ENCODE results near the gene SPINK8.
"Not testable (repeated sequence)": the region's sequence is repeated elsewhere in the genome, so short reads cannot be mapped to it uniquely, and the experiment has no call there.

SPINK8 gene

GRCh38 chr3:48334605-48335004, 1.1 kb upstream of the SPINK8 start:
- H3K27ac Mint-ChIP-seq = no peak overlapping the region
- H3K9me3 Mint-ChIP-seq = no peaks in the 10 kb centered on the region
- H3K36me3 Mint-ChIP-seq (ENCODE audit: low read depth) = no peaks in the 10 kb centered on the region
- TF ChIP-seq CTCF (IDR thresholded peaks at IDR 0.05; ENCODE audit: unreplicated experiment in 3 of 3) = no peak
- no peaks in the 10 kb centered on the region for H3K4me1 Mint-ChIP-seq
- peaks cover 4% of the 10 kb centered on the region for H3K27me3 Mint-ChIP-seq (ENCODE audit: low read depth)
- no peak overlapping the region for H3K4me3 Mint-ChIP-seq

- H3K27me3 Mint-ChIP-seq (ENCODE audit: low read depth) = not testable (repeated sequence)
Measured at GRCh38 chr3:48331706-48332435, 1.6 kb downstream of the SPINK8 start.

GRCh38 chr3:48320996-48321395, 12.5 kb downstream of the SPINK8 start:
- H3K36me3 Mint-ChIP-seq (ENCODE audit: low read depth) = no peaks in the 10 kb centered on the region
- H3K4me3 Mint-ChIP-seq = no peak overlapping the region
- peaks cover 17% of the 10 kb centered on the region for H3K9me3 Mint-ChIP-seq
- H3K27me3 Mint-ChIP-seq (ENCODE audit: low read depth) = peaks cover 11% of the 10 kb centered on the region
- no peaks in the 10 kb centered on the region for H3K4me1 Mint-ChIP-seq
- no peak overlapping the region for H3K27ac Mint-ChIP-seq
- no peak for TF ChIP-seq CTCF (IDR thresholded peaks at IDR 0.05; ENCODE audit: unreplicated experiment in 3 of 3)

More at GRCh38 chr3:48331706-48332435, 1.6 kb downstream of the SPINK8 start:
- not testable (repeated sequence) for H3K4me1 Mint-ChIP-seq; H3K9me3 Mint-ChIP-seq; H3K27ac Mint-ChIP-seq; H3K4me3 Mint-ChIP-seq; H3K36me3 Mint-ChIP-seq (ENCODE audit: low read depth)

- Mint-ChIP-seq H3K36me3 (ENCODE audit: low read depth) (no peaks in the 10 kb centered on the region), H3K4me1 (no peaks in the 10 kb centered on the region), H3K27ac (no peak overlapping the region), H3K9me3 (peaks cover 26% of the 10 kb centered on the region), H3K4me3 (no peak overlapping the region), H3K27me3 (ENCODE audit: low read depth) (peaks cover 11% of the 10 kb centered on the region)
- no peak for TF ChIP-seq CTCF (IDR thresholded peaks at IDR 0.05; ENCODE audit: unreplicated experiment in 3 of 3)
Measured at GRCh38 chr3:48318713-48319468, 14.6 kb downstream of the SPINK8 start.

GRCh38 chr3:48314542-48314941, 18.9 kb downstream of the SPINK8 start:
- Mint-ChIP-seq H3K4me3 (no peak overlapping the region), H3K27ac (no peak overlapping the region), H3K4me1 (no peaks in the 10 kb centered on the region), H3K9me3 (peaks cover 37% of the 10 kb centered on the region), H3K36me3 (ENCODE audit: low read depth) (no peaks in the 10 kb centered on the region), H3K27me3 (ENCODE audit: low read depth) (peaks cover 4% of the 10 kb centered on the region)
- no peak for TF ChIP-seq CTCF (IDR thresholded peaks at IDR 0.05; ENCODE audit: unreplicated experiment in 3 of 3)

- Mint-ChIP-seq H3K9me3 (peaks cover 31% of the 10 kb centered on the region), H3K27ac (no peak overlapping the region), H3K27me3 (ENCODE audit: low read depth) (no peaks in the 10 kb centered on the region), H3K4me3 (no peak overlapping the region), H3K36me3 (ENCODE audit: low read depth) (peaks cover 13% of the 10 kb centered on the region), H3K4me1 (peaks cover under 1% of the 10 kb centered on the region)
- no peak for TF ChIP-seq CTCF (IDR thresholded peaks at IDR 0.05; ENCODE audit: unreplicated experiment in 3 of 3)
Measured at GRCh38 chr3:48306860-48307530, 26.5 kb downstream of the SPINK8 start.

All from nephron (organoid).